GM21576 (cell line): Measurements from ENCODE around the gene ALKBH3.

Source experiments
- ATAC-seq: cut with Tn5 transposase; IDR thresholded peaks from one replicate; pipeline ENCODE4 v1.9.1; 2021; ENCODE audit warnings: mild to moderate bottlenecking, moderate library complexity; ENCODE audit not compliant: unreplicated experiment

Gene ALKBH3

GRCh38 chr11:43957571-43957970 lies 76.9 kb downstream of the ALKBH3 start:
- no peak for ATAC-seq

DNA sequence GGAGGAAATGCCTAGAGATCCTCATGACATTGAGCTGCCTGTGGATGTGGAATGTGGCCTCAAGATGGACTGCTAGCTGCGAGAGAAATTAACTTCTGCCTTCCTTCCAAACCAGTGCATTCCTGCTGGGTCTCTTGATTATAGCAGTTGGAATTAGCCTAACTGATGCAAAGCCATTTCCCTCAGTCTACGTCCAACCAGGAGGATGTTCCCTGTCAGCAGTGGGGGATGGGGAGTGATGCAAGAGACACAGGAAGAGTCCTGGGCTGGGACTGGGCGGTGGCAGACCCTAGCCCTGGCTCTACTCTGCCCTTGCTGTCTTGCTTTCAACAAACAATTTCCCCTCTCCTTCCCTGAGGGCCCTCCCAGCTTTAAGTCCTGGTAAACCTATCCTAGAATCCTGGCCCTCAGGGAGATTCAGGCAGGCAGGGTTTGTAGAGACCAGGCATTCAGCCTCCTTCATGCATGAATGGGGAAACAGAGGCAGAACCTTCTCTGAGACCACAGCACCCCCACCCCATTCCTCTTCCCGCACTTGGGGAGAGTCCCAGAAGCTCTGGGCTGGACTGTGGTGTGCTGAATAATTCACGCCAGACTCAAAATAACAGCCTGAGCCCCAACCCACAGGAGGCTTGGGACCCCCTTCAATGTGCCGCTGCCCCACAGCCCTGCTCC lies 78.8 kb downstream of the ALKBH3 start:
- no peak for ATAC-seq

- ATAC-seq, result no peak
Measured at GRCh38 chr11:43962383-43963278, 82.0 kb downstream of the ALKBH3 start.

- ATAC-seq, result no peak
Measured at GRCh38 chr11:43963279-43963620, 82.6 kb downstream of the ALKBH3 start.

GRCh38 chr11:43967661-43968060 lies 87.0 kb downstream of the ALKBH3 start:
- no peak for ATAC-seq

DNA sequence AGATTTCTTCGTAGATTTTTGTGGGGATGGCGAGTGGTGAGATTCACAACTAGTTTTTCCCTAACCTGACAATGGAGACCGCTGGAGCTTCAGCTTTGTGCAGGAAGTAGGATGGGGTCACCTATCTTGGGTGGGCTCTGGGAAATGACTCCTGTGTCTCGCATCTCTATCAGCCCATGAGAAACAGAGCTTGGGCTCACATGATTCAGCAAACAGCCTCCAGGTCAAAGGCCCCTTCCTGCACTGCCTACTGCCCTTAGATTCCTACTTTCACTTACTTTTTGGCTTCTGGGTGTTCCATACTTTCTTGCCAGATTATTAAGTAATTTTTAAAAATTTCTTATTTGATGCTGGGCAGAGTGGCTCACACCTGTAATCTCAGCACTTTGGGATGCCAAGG lies 88.1 kb downstream of the ALKBH3 start:
- ATAC-seq, result no peak

DNA sequence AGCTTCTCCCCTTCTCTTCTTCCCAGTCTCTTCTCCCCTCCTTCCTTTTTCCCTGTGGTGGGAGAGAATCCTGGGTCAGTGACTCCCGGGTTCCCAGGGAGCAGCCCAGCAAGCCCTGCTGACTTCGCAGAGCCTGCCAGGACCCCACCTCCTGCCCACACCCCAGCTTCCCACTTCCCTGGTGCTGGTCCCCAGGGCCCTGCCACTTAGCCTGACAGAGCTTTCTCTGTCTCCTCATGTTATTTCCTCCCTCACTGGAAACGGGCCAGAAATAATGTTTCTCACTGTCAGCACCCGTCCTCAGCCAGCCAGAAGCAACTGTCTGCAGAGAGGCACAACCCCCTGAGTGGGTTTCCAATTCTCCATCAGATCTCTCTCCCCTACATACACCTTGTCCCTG lies 88.9 kb downstream of the ALKBH3 start:
- ATAC-seq, result no peak
